DND-41 (cell line): Measurements from ENCODE around the gene ZNF277.

Experiments used
- ATAC-seq: fragments of 200-7000 bp; cut with Tn5 transposase; 3 replicates; pipeline ENCODE4 v1.9.1; 2021; ENCODE audit warnings: low read depth; ENCODE audit not compliant: insufficient read depth
- DNase-seq: peaks from one replicate; pipeline ENCODE4 v3.0.0-alpha.2; 2020
- H2AFZ ChIP-seq: 2 replicates; pipeline ENCODE4 v1.6.0; 2012; ENCODE audit warnings: low read depth, low read length
- H3K27ac ChIP-seq: 2 replicates; pipeline ENCODE4 v1.5.1; 2012; ENCODE audit warnings: low read length, inconsistent platforms
- H3K27me3 ChIP-seq: fragments of 200-600 bp; sonication (generic); 2 replicates; pipeline ENCODE4 v1.6.0; 2012; ENCODE audit warnings: low read length, mild to moderate bottlenecking, inconsistent platforms; ENCODE audit not compliant: insufficient read depth, poor library complexity
- H3K36me3 ChIP-seq: 2 replicates; pipeline ENCODE4 v1.5.1; 2012; ENCODE audit warnings: low read length, inconsistent platforms; ENCODE audit not compliant: insufficient read depth
- H3K4me1 ChIP-seq: 2 replicates; pipeline ENCODE4 v1.5.1; 2012; ENCODE audit warnings: mild to moderate bottlenecking, low read length; ENCODE audit not compliant: insufficient read depth
- H3K4me2 ChIP-seq: 2 replicates; pipeline ENCODE4 v1.6.0; 2012; ENCODE audit warnings: mild to moderate bottlenecking, moderate library complexity, low read length, inconsistent platforms; ENCODE audit not compliant: insufficient read depth
- H3K4me3 ChIP-seq, 2 experiments: fragments of 200-600 bp in 1 of 2; shearing (Covaris generic) in 1 of 2; 2 replicates each; pipeline ENCODE4 v1.5.1; 2012 to 2016; ENCODE audit warnings: inconsistent platforms in 2 of 2, low read length in 2 of 2, mild to moderate bottlenecking in 2 of 2, low read depth in 1 of 2, moderate library complexity in 1 of 2
- H3K79me2 ChIP-seq: 2 replicates; pipeline ENCODE4 v1.6.0; 2012; ENCODE audit warnings: low read length, inconsistent platforms; ENCODE audit not compliant: insufficient read depth
- H3K9ac ChIP-seq: 2 replicates; pipeline ENCODE4 v1.6.0; 2012; ENCODE audit warnings: low read depth, mild to moderate bottlenecking, inconsistent platforms, low read length, moderate library complexity
- H3K9me3 ChIP-seq: 2 replicates; pipeline ENCODE4 v1.5.1; 2012; ENCODE audit warnings: low read length, moderate library complexity, mild to moderate bottlenecking, inconsistent platforms; ENCODE audit not compliant: insufficient read depth, severe bottlenecking
- H4K20me1 ChIP-seq: 2 replicates; pipeline ENCODE4 v1.6.0; 2012; ENCODE audit warnings: low read length; ENCODE audit not compliant: insufficient read depth
- CTCF ChIP-seq: IDR thresholded peaks from 2 replicates; pipeline ENCODE4 v1.5.1; 2012; ENCODE audit warnings: borderline replicate concordance, low read length, moderate library complexity, mild to moderate bottlenecking; ENCODE audit not compliant: poor library complexity, severe bottlenecking; ENCODE audit errors: extremely low read depth
- EZH2 ChIP-seq: IDR thresholded peaks from 3 replicates; pipeline ENCODE4 v1.6.1; 2012; ENCODE audit warnings: borderline replicate concordance, low read depth, mild to moderate bottlenecking, moderate library complexity, low read length, inconsistent platforms; ENCODE audit not compliant: severe bottlenecking

The ZNF277 gene

GRCh38 chr7:112168915-112169314 is 37.6 kb upstream of the ZNF277 start:
- ATAC-seq = no peak
- DNase-seq = no peak
- Histone ChIP-seq H2AFZ (no peak overlapping the region), H3K4me3 (no peak overlapping the region), H3K9me3 (no peaks in the 10 kb centered on the region), H3K4me2 (no peak overlapping the region), H3K27ac (no peak overlapping the region), H3K27me3 (no peaks in the 10 kb centered on the region), H3K4me1 (no peaks in the 10 kb centered on the region), H3K36me3 (no peaks in the 10 kb centered on the region), H3K79me2 (no peaks in the 10 kb centered on the region), H4K20me1 (no peaks in the 10 kb centered on the region), H3K9ac (no peak overlapping the region)
- TF ChIP-seq CTCF (no peak), EZH2 (no peak)

- ATAC-seq (no peak), DNase-seq (no peak)
- Histone ChIP-seq H3K36me3 (no peaks in the 10 kb centered on the region), H3K79me2 (no peaks in the 10 kb centered on the region), H3K27ac (no peak overlapping the region), H3K9ac (no peak overlapping the region), H4K20me1 (no peaks in the 10 kb centered on the region), H3K9me3 (no peaks in the 10 kb centered on the region), H3K4me2 (no peak overlapping the region), H3K4me3 (no peak overlapping the region), H3K27me3 (no peaks in the 10 kb centered on the region), H3K4me1 (no peaks in the 10 kb centered on the region), H2AFZ (no peak overlapping the region)
- TF ChIP-seq EZH2 (no peak), CTCF (no peak)
Observed at GRCh38 chr7:112171673-112172072, 34.8 kb upstream of the ZNF277 start.

GRCh38 chr7:112172870-112173567 is 33.5 kb upstream of the ZNF277 start:
- Histone ChIP-seq H2AFZ (no peak overlapping the region), H3K9me3 (no peaks in the 10 kb centered on the region), H3K79me2 (no peaks in the 10 kb centered on the region), H3K9ac (no peak overlapping the region), H3K27ac (no peak overlapping the region), H3K4me3 (no peak overlapping the region), H3K27me3 (no peaks in the 10 kb centered on the region), H3K36me3 (no peaks in the 10 kb centered on the region), H3K4me1 (no peaks in the 10 kb centered on the region), H3K4me2 (no peak overlapping the region), H4K20me1 (no peaks in the 10 kb centered on the region)
- no peak for DNase-seq
- no peak for ATAC-seq
- no peak for TF ChIP-seq EZH2
- TF ChIP-seq CTCF = no peak
